ENCODE data around the gene UGT1A5. TPM values are rescaled to one million over a fixed set of nuclear protein-coding genes. Genes with fewer than 3 reads are reported as not detected.

UGT1A5 gene
- total RNA-seq, 1 donor = not detected

DNA sequence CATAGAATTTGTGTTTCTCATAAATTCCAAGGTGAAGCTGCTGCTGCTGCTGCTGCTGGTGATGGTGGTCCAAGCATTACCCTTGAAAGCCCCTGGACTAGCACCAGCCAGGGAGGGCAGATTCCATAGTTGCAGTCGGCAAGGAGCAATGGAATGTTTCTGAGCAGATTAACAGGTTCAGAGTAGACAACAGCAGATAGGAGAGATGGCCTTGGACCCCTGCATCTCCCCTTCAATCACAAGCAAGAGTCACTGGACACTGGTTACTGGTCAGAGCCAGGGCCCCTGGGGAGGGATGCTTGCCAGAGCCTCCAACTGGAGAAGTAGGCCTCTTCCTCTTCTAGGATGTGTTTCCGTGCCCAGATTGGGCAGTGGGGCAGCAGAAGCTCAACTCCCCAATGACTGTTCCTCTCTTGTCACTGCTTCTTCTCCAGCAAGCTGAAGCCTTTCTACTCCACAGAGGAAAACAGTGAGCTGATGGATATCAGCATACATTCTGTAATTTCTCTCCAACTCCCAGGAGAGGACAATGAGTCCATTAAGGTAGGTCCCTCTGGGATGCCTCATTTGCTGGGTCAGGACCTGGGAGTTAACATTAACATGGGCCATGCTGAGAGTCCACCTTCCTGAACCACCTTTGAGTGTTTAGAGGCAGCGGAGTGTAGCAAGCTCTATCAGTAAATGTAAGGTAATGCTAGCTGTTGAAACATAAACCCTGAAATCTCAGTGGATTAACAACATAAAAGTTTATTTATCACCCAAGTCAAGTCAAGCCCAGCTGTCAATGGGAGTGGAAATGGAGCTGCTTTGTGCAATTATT lies 100.7 kb downstream of the UGT1A5 start:
- TF ChIP-seq, protein P1, sequence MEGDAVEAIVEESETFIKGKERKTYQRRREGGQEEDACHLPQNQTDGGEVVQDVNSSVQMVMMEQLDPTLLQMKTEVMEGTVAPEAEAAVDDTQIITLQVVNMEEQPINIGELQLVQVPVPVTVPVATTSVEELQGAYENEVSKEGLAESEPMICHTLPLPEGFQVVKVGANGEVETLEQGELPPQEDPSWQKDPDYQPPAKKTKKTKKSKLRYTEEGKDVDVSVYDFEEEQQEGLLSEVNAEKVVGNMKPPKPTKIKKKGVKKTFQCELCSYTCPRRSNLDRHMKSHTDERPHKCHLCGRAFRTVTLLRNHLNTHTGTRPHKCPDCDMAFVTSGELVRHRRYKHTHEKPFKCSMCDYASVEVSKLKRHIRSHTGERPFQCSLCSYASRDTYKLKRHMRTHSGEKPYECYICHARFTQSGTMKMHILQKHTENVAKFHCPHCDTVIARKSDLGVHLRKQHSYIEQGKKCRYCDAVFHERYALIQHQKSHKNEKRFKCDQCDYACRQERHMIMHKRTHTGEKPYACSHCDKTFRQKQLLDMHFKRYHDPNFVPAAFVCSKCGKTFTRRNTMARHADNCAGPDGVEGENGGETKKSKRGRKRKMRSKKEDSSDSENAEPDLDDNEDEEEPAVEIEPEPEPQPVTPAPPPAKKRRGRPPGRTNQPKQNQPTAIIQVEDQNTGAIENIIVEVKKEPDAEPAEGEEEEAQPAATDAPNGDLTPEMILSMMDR (IDR thresholded peaks at IDR 0.05; ENCODE audit: extremely low read depth, low read depth, low read length) = no peak
- Histone ChIP-seq H3K27ac (ENCODE audit: low read depth, low read length) (no peak overlapping the region), H3K27me3 (ENCODE audit: insufficient read depth, low read length) (peaks cover 24% of the 10 kb centered on the region), H3K9me3 (ENCODE audit: low read depth, low read length) (no peaks in the 10 kb centered on the region), H3K79me2 (ENCODE audit: insufficient read depth, low read length) (no peaks in the 10 kb centered on the region), H3K36me3 (ENCODE audit: insufficient read depth, low read length) (no peaks in the 10 kb centered on the region), H4K20me1 (ENCODE audit: insufficient read depth, low read length) (no peaks in the 10 kb centered on the region), H3K4me3 (ENCODE audit: insufficient read depth, low read length) (no peak overlapping the region), H3K4me1 (ENCODE audit: insufficient read depth, low read length) (no peaks in the 10 kb centered on the region), H2AFZ (ENCODE audit: low read length) (no peak overlapping the region), H3K4me2 (ENCODE audit: insufficient read depth, low read length) (no peak overlapping the region)
- peak; percentile 18 for DNase-seq (ENCODE audit: insufficient read length, low spot score, missing footprints)

DNA sequence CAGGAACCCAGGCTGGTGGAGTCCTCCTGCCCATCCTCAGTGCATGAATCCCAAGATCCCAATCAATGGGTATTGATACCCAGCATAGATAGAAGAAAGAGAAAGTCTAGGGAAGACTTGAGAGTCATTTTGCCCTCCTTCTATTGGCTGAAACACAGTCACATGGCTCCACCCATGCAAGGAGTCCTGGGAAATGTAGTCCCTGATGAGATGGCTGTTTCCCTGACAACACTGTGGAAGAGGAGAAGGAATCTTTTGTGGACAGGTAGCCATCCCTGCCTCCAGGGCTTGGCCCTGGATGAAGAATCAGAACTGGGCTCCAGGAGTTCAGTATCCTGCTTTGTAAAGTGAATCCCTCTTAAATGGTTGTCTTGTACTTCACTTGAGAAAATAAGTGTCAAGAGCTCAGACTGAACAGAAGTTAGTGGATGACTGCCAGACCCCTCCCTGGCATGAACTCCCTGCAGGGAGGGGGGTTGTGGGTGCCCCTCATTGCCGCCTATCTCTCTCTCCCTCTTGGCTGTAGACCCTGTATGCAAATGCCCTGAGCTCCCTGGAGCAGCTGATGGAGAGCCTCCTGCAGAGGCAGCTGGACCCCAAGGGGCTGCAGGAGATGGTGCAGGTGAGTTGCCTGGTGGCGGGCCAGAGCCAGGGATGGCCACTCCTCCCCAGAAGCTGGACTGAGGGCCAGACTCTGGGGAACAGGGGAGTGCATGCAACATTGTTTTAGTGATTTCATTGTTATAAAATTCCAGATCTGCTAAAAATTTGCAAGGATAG lies 101.5 kb downstream of the UGT1A5 start:
- Histone ChIP-seq H3K27ac (ENCODE audit: low read depth, low read length) (no peak overlapping the region), H3K36me3 (ENCODE audit: insufficient read depth, low read length) (no peaks in the 10 kb centered on the region)
- peak; percentile 75 for DNase-seq (ENCODE audit: insufficient read length, low spot score, missing footprints)

DNA sequence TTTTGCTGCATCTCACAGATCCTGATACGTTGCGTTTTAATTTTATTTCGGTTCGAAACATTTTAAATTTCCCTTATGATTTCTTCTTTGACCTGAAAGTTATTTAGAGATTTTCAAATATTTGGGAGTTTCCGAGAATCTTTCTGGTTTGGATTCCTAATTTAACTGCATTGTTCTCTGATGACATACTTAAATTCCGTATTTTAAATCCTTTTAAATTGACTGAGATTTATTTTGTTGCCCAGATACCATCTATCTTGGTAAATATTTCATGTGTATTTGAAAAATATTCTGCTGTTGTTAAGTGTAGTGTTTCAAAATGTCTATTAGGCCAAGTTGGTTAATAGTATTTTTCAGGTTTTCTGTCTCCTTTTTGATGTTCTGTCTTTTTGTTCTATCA lies 103.2 kb downstream of the UGT1A5 start:
- no peak overlapping the region for H2AFZ ChIP-seq (ENCODE audit: low read length)
- H3K4me2 ChIP-seq (ENCODE audit: insufficient read depth, low read length) = no peak overlapping the region
- H3K79me2 ChIP-seq (ENCODE audit: insufficient read depth, low read length) = no peaks in the 10 kb centered on the region
- H3K36me3 ChIP-seq (ENCODE audit: insufficient read depth, low read length) = no peaks in the 10 kb centered on the region
- no peak overlapping the region for H3K27ac ChIP-seq (ENCODE audit: low read depth, low read length)
- no peaks in the 10 kb centered on the region for H3K9me3 ChIP-seq (ENCODE audit: low read depth, low read length)
- TF ChIP-seq, protein P1 (IDR thresholded peaks at IDR 0.05; ENCODE audit: extremely low read depth, low read depth, low read length) = no peak
- no peaks in the 10 kb centered on the region for H4K20me1 ChIP-seq (ENCODE audit: insufficient read depth, low read length)
- no peak overlapping the region for H3K4me3 ChIP-seq (ENCODE audit: insufficient read depth, low read length)
- peaks cover 9% of the 10 kb centered on the region for H3K27me3 ChIP-seq (ENCODE audit: insufficient read depth, low read length)
- no peaks in the 10 kb centered on the region for H3K4me1 ChIP-seq (ENCODE audit: insufficient read depth, low read length)
- no peak for DNase-seq (ENCODE audit: insufficient read length, low spot score, missing footprints)

More for the DNA sequence above, 101.5 kb downstream of the UGT1A5 start:
- Histone ChIP-seq H3K79me2 (ENCODE audit: insufficient read depth, low read length) (no peaks in the 10 kb centered on the region), H4K20me1 (ENCODE audit: insufficient read depth, low read length) (no peaks in the 10 kb centered on the region), H2AFZ (ENCODE audit: low read length) (no peak overlapping the region), H3K4me3 (ENCODE audit: insufficient read depth, low read length) (no peak overlapping the region), H3K27me3 (ENCODE audit: insufficient read depth, low read length) (peaks cover 16% of the 10 kb centered on the region), H3K9me3 (ENCODE audit: low read depth, low read length) (no peaks in the 10 kb centered on the region), H3K4me2 (ENCODE audit: insufficient read depth, low read length) (no peak overlapping the region), H3K4me1 (ENCODE audit: insufficient read depth, low read length) (no peaks in the 10 kb centered on the region)
- TF ChIP-seq, protein P1 (IDR thresholded peaks at IDR 0.05; ENCODE audit: extremely low read depth, low read depth, low read length) = no peak

DNA sequence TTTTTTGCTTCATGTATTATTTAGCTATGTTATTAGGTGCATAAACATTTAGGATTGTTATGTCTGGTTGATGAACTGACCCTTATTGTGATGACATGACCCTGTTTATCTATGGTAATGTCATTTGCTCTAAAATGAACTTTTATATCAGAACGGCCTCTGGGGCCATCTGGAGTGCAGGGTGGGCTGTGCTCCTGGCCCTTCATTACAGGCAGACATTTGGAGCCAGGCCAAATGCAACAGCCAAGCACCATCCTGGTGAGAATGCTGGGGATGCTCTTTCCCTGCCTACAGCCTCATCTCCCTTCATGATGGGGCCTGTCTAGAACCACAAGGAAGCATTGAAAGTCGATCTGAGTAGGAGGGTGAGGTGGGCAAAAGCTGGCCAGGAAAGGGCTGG lies 103.6 kb downstream of the UGT1A5 start:
- H3K4me2 ChIP-seq (ENCODE audit: insufficient read depth, low read length) = no peak overlapping the region
- TF ChIP-seq, protein P1 (IDR thresholded peaks at IDR 0.05; ENCODE audit: extremely low read depth, low read depth, low read length) = no peak
- no peak overlapping the region for H3K27ac ChIP-seq (ENCODE audit: low read depth, low read length)
- H3K79me2 ChIP-seq (ENCODE audit: insufficient read depth, low read length) = no peaks in the 10 kb centered on the region
- DNase-seq (ENCODE audit: insufficient read length, low spot score, missing footprints) = peak; percentile 26
- H2AFZ ChIP-seq (ENCODE audit: low read length) = no peak overlapping the region
- H3K27me3 ChIP-seq (ENCODE audit: insufficient read depth, low read length) = peaks cover 10% of the 10 kb centered on the region
- no peaks in the 10 kb centered on the region for H3K4me1 ChIP-seq (ENCODE audit: insufficient read depth, low read length)
- H3K4me3 ChIP-seq (ENCODE audit: insufficient read depth, low read length) = no peak overlapping the region
- no peaks in the 10 kb centered on the region for H3K36me3 ChIP-seq (ENCODE audit: insufficient read depth, low read length)
- H3K9me3 ChIP-seq (ENCODE audit: low read depth, low read length) = no peaks in the 10 kb centered on the region
- H4K20me1 ChIP-seq (ENCODE audit: insufficient read depth, low read length) = no peaks in the 10 kb centered on the region
